ENCODE results near the gene AURKAIP1. TPM values are rescaled to one million over a fixed set of nuclear protein-coding genes. Genes with fewer than 3 reads are reported as not detected.

AURKAIP1 gene
- total RNA-seq, 1 experiment from 2014 or later = 164 TPM

GRCh38 chr1:1364266-1364665, 10.7 kb downstream of the AURKAIP1 start:
- no peaks in the 10 kb centered on the region for H3K79me2 ChIP-seq (ENCODE audit: low read depth)
- no peaks in the 10 kb centered on the region for H3K27me3 ChIP-seq (ENCODE audit: insufficient read depth, low read depth)
- H3F3A ChIP-seq (ENCODE audit: insufficient read depth, low read depth) = peaks cover 23% of the 10 kb centered on the region; the same call in 1 of the 2 replicates
- H4K20me1 ChIP-seq (ENCODE audit: insufficient read depth) = no peaks in the 10 kb centered on the region
- intact Hi-C loops (cut with micrococcal nuclease; ENCODE audit: unreplicated experiment) = no loop called here
- no peak overlapping the region for H3K27ac ChIP-seq
- H3K36me3 ChIP-seq (ENCODE audit: low read depth) = no peaks in the 10 kb centered on the region
- no peaks in the 10 kb centered on the region for H3K9me2 ChIP-seq (ENCODE audit: insufficient read depth)
- H3K4me3 ChIP-seq = no peak overlapping the region
- ChIA-PET CTCF (no interaction called here), POLR2A (ENCODE audit: unreplicated experiment) (no interaction called here)
- no peak overlapping the region for H2AFZ ChIP-seq
- TF ChIP-seq, protein P1, sequence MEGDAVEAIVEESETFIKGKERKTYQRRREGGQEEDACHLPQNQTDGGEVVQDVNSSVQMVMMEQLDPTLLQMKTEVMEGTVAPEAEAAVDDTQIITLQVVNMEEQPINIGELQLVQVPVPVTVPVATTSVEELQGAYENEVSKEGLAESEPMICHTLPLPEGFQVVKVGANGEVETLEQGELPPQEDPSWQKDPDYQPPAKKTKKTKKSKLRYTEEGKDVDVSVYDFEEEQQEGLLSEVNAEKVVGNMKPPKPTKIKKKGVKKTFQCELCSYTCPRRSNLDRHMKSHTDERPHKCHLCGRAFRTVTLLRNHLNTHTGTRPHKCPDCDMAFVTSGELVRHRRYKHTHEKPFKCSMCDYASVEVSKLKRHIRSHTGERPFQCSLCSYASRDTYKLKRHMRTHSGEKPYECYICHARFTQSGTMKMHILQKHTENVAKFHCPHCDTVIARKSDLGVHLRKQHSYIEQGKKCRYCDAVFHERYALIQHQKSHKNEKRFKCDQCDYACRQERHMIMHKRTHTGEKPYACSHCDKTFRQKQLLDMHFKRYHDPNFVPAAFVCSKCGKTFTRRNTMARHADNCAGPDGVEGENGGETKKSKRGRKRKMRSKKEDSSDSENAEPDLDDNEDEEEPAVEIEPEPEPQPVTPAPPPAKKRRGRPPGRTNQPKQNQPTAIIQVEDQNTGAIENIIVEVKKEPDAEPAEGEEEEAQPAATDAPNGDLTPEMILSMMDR (conservative IDR thresholded peaks at IDR 0.05) = no peak
- no peak for TF ChIP-seq EZH2 (IDR thresholded peaks at IDR 0.05; ENCODE audit: low read depth)
- peak; percentile 88 for DNase-seq
- no TSS peak for BruUV-seq (replicated peaks)
- peaks cover 30% of the 10 kb centered on the region for H3K4me1 ChIP-seq (replicated peaks; ENCODE audit: insufficient read depth)
- no peaks in the 10 kb centered on the region for H3K9me3 ChIP-seq (ENCODE audit: insufficient read depth, low read depth)
- H3K4me2 ChIP-seq = peak overlapping the region; percentile 23

DNA sequence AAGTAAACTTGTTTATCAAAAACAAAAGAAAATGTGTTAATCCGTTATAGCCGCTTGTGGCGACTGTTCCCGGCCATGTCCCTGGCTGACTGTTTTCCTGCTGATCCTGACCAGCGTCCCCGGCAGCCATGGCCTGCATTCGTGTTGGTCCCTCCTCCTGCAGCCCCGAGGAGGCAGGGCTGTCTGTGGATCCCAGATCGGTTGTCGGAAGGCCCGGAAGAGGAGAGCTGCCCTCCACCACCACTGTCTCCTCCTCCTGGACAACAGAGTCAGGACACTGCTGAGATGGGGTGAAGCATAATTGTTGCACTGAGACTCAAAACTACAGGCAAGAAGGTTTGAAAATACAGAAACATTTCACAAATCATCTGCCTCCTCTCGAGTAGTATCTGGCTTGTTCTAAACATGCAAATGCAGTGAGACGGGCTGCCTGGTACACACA, 13.0 kb downstream of the AURKAIP1 start:
- no peak overlapping the region for H2AFZ ChIP-seq
- no peak overlapping the region for H3K4me2 ChIP-seq
- intact Hi-C loops (cut with micrococcal nuclease; ENCODE audit: unreplicated experiment) = no loop called here
- no peak for DNase-seq
- CTCF ChIA-PET = interaction anchor here (0.6 kb wide), 1 partner anchor 302 kb away, joined by 4 read pairs; no protein-coding TSS in a partner anchor
- no peak overlapping the region for H3K27ac ChIP-seq
- peaks cover 34% of the 10 kb centered on the region for H3K4me1 ChIP-seq (replicated peaks; ENCODE audit: insufficient read depth)
- no peaks in the 10 kb centered on the region for H3K36me3 ChIP-seq (ENCODE audit: low read depth)
- no peaks in the 10 kb centered on the region for H3K27me3 ChIP-seq (ENCODE audit: insufficient read depth, low read depth)
- H3K4me3 ChIP-seq = no peak overlapping the region
- POLR2A ChIA-PET (ENCODE audit: unreplicated experiment) = no interaction called here
- BruUV-seq (replicated peaks) = no TSS peak
- no peak for TF ChIP-seq EZH2 (IDR thresholded peaks at IDR 0.05; ENCODE audit: low read depth)
- TF ChIP-seq, protein P1 (conservative IDR thresholded peaks at IDR 0.05) = no peak
- H3F3A ChIP-seq (ENCODE audit: insufficient read depth, low read depth) = peaks cover 33% of the 10 kb centered on the region; the same call in 1 of the 2 replicates
- no peaks in the 10 kb centered on the region for H3K79me2 ChIP-seq (ENCODE audit: low read depth)
- no peaks in the 10 kb centered on the region for H3K9me3 ChIP-seq (ENCODE audit: insufficient read depth, low read depth)
- H3K9me2 ChIP-seq (ENCODE audit: insufficient read depth) = no peaks in the 10 kb centered on the region
- H4K20me1 ChIP-seq (ENCODE audit: insufficient read depth) = no peaks in the 10 kb centered on the region

DNA sequence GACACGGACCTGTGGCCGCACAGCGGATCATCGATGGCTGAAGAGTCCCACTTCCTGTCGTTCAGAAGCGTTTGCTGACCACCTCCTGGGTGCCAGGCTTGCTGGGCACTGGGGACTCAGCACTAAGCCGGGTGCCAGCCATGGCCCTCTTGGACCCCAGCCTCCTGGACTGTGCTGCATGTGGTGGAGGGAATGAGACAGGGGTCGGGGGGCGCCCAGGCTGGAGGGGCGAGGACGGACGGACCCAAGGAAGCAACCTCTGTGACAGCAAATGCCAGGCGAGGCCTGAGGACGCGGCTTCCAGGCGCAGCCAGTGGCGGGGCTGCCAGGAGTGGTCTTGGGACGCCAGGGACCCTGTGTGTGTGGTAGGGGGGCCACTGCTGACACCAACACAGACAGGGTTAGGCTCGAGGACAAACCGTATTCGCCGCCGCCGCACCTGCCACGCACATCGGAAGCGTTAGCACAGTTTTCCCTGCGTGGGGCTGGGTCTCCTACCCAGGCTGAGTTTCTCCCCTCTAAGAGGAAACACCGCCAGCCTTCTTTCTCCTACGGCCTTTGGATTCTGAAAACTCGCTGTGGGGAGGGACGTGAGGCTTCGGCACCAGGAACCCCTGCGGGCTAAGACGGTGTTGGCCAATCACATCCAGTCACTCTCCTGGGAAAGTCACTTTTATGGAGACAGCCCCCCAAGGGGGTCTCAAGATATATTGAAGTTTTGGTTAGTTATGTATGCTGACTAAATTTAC, 13.6 kb downstream of the AURKAIP1 start:
- no peak for TF ChIP-seq EZH2 (IDR thresholded peaks at IDR 0.05; ENCODE audit: low read depth)
- TF ChIP-seq, protein P1 (conservative IDR thresholded peaks at IDR 0.05) = no peak
- Histone ChIP-seq H3K4me1 (replicated peaks; ENCODE audit: insufficient read depth) (peaks cover 34% of the 10 kb centered on the region), H3K9me3 (ENCODE audit: insufficient read depth, low read depth) (no peaks in the 10 kb centered on the region), H3K79me2 (ENCODE audit: low read depth) (no peaks in the 10 kb centered on the region), H3F3A (ENCODE audit: insufficient read depth, low read depth) (peaks cover 33% of the 10 kb centered on the region; the same call in 1 of the 2 replicates), H2AFZ (no peak overlapping the region), H3K27ac (no peak overlapping the region), H3K9me2 (ENCODE audit: insufficient read depth) (no peaks in the 10 kb centered on the region), H3K4me3 (no peak overlapping the region), H3K4me2 (peak overlapping the region; percentile 62), H3K27me3 (ENCODE audit: insufficient read depth, low read depth) (no peaks in the 10 kb centered on the region), H3K36me3 (ENCODE audit: low read depth) (no peaks in the 10 kb centered on the region), H4K20me1 (ENCODE audit: insufficient read depth) (no peaks in the 10 kb centered on the region)
- ChIA-PET POLR2A (ENCODE audit: unreplicated experiment) (no interaction called here), CTCF (no interaction called here)
- DNase-seq = peak in 1 of 2 experiments; percentile 31
- intact Hi-C loops (cut with micrococcal nuclease; ENCODE audit: unreplicated experiment) = no loop called here
- TSS peak; percentile 12 for BruUV-seq (replicated peaks)

Measured in PC-9 (cell line).